ENCODE results near the gene GFOD2. TPM values are rescaled to one million over a fixed set of nuclear protein-coding genes. Genes with fewer than 3 reads are reported as not detected.
A peak's percentile ranks its signal among the peaks of the same experiment; 100 is the strongest.

The GFOD2 gene
- total and polyA plus RNA-seq, 3 donors from 2014 or later: 18.0 to 23.0 (median 20.4) TPM

DNA sequence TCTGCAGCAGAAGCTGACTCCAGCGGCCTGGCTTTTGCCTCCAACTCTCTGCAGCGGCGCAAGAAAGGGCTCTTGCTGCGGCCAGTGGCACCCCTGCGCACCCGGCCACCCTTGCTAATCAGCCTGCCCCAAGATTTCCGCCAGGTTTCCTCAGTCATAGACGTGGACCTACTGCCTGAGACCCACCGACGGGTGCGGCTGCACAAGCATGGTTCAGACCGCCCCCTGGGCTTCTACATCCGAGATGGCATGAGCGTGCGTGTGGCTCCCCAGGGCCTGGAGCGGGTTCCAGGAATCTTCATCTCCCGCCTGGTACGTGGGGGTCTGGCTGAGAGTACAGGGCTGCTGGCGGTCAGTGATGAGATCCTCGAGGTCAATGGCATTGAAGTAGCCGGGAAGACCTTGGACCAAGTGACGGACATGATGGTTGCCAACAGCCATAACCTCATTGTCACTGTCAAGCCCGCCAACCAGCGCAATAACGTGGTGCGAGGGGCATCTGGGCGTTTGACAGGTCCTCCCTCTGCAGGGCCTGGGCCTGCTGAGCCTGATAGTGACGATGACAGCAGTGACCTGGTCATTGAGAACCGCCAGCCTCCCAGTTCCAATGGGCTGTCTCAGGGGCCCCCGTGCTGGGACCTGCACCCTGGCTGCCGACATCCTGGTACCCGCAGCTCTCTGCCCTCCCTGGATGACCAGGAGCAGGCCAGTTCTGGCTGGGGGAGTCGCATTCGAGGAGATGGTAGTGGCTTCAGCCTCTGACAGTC lies 57.0 kb downstream of the GFOD2 start:
- Histone ChIP-seq H3K27me3 (no peaks in the 10 kb centered on the region), H3K4me3 (no peak overlapping the region), H3K27ac (no peak overlapping the region), H3K36me3 (ENCODE audit: low read depth, missing control alignments) (no peaks in the 10 kb centered on the region), H3K4me1 (peaks cover 14% of the 10 kb centered on the region), H3K9me3 (no peaks in the 10 kb centered on the region)
- intact Hi-C loops (cut with DNase I; ENCODE audit: low total_unique reads): no loop called here
- WGBS, 2 donors: 75 to 85% methylated on average over 9 to 34 of the region's 34 CpGs
- no peak for DNase-seq
- TF ChIP-seq, protein P1, sequence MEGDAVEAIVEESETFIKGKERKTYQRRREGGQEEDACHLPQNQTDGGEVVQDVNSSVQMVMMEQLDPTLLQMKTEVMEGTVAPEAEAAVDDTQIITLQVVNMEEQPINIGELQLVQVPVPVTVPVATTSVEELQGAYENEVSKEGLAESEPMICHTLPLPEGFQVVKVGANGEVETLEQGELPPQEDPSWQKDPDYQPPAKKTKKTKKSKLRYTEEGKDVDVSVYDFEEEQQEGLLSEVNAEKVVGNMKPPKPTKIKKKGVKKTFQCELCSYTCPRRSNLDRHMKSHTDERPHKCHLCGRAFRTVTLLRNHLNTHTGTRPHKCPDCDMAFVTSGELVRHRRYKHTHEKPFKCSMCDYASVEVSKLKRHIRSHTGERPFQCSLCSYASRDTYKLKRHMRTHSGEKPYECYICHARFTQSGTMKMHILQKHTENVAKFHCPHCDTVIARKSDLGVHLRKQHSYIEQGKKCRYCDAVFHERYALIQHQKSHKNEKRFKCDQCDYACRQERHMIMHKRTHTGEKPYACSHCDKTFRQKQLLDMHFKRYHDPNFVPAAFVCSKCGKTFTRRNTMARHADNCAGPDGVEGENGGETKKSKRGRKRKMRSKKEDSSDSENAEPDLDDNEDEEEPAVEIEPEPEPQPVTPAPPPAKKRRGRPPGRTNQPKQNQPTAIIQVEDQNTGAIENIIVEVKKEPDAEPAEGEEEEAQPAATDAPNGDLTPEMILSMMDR (IDR thresholded peaks at IDR 0.05): no peak

DNA sequence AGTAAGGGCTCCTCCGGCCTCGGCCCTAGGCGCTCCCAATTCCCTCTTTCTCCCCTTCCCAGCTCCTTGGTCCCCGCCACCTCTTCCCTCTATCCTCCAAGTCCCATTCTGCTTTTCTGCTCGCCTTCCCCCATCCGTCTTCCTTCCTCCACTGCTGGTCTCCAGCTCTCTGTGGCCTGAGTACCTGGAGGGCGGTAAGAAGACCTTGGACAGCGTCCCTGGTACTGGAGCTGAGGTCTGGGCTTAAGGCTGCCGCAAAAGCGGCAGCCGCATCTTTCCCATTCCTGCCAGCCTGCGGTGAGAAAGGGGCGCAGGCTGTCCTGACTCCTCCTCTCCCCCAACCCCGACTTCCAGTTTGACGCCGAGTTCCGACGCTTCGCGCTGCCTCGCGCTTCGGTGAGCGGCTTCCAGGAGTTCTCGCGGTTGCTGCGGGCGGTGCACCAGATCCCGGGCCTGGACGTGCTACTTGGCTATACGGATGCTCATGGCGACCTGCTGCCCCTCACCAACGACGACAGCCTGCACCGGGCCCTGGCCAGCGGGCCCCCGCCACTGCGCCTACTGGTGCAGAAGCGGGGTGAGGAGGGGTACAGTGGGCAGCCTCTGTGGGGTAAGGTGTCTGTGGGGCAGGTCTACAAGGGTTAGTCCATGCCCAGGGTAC lies 57.9 kb downstream of the GFOD2 start:
- TF ChIP-seq, protein P1 (IDR thresholded peaks at IDR 0.05): no peak
- no peak for TF ChIP-seq POLR2A (IDR thresholded peaks at IDR 0.05)
- H3K9me3 ChIP-seq: no peaks in the 10 kb centered on the region
- WGBS, 2 donors: 10 to 21% methylated on average over 27 to 36 of the region's 39 CpGs
- DNase-seq: no peak
- intact Hi-C loops (cut with DNase I; ENCODE audit: low total_unique reads): no loop called here
- H3K27me3 ChIP-seq: no peaks in the 10 kb centered on the region
- H3K4me3 ChIP-seq: peak overlapping the region; percentile 69 to 96
- H3K36me3 ChIP-seq (ENCODE audit: low read depth, missing control alignments): no peaks in the 10 kb centered on the region
- H3K4me1 ChIP-seq: peaks cover 13% of the 10 kb centered on the region
- peak overlapping the region in 1 of 2 donors; percentile 96 for H3K27ac ChIP-seq

DNA sequence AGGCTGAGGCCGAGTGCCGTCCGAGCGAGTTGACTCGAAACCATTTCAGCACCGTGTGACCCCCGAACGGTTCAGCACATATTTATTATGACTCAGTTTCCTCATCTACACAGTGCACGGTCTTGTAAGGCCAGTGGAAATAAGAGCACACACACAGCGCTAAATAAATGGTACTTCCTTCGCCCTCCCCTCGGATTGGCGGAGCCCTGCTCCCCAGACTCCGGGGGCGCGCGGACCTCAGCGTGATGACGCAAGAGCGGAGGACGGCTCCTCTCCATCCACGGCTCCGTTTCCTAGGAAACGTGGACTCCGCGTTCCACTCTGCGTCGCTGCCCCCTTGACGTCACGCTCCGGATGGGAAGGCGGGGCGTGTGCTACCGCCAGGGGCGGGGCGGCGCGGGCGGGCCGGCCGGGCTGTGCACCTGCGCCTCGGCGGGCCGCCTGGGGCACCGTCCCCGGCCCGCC lies 58.5 kb downstream of the GFOD2 start, which contains the start of gene PARD6A:
PARD6A (plus strand) TSS at position 397 of the 465 bp plus-strand sequence. CDS start 79 bp downstream, outside the sequence.
- Histone ChIP-seq H3K4me1 (peaks cover 8% of the 10 kb centered on the region), H3K36me3 (ENCODE audit: low read depth, missing control alignments) (no peaks in the 10 kb centered on the region), H3K27ac (peak within 1 kb of the TSS; percentile 96), H3K9me3 (no peaks in the 10 kb centered on the region), H3K4me3 (peak within 1 kb of the TSS; percentile 69 to 96), H3K27me3 (no peaks in the 10 kb centered on the region)
- intact Hi-C loops (cut with DNase I; ENCODE audit: low total_unique reads): no loop called here
- TF ChIP-seq POLR2A (IDR thresholded peaks at IDR 0.05): no peak
- TF ChIP-seq, protein P1 (IDR thresholded peaks at IDR 0.05): peak in 1 of 3 experiments; percentile 58
- DNase-seq: peak; percentile 98
- WGBS, 2 donors: 0 to 1% methylated on average over 10 to 48 of the region's 48 CpGs

DNA sequence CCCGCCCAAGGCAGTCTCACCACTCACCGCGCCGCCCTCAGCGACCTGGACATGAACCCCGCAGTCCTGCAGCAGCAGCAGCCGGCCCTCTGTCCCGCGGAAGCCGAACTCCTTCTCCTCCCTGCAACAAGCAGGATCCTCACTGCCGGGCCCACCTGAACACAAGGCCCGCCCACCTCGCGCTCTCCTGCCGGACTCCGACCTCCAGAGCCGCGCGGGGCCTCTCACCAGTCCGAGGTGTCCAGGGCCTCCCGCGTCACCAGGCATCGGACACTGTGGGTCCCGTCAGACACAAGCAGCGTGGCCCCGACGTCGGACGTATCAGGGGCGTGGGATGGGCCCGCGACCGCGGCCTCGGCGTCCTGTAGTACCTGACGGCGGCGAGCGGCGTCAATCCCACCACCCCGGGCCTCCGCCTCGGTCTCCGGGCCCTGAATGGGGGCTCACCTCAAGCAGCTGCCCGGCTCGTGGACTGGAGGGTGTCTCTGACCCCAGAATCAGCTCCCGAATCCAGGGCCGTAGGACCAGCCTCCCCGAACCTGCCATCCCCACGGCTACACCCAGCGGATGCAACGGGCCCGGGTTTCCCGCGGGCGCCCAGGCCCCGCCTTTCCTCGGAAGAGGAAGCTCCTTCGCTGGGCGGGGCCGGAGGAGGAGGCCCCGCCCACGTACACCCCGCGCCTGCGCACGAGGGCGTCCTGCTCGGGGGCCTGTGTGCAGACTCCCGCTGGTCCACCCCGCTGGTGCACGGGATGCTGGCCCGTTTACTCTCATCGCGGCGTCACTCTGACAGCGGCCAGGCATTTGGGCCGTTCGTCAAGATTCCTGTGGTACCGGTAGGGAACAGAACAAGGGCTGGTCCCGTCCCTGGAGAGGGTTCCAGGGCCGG lies 59.2 kb downstream of the GFOD2 start, which contains the start of gene ACD:
ACD (minus strand) TSS at position 586 of the 889 bp plus-strand sequence; CDS start at position 546, 40 bp downstream.
- Histone ChIP-seq H3K27me3 (no peaks in the 10 kb centered on the region), H3K9me3 (no peaks in the 10 kb centered on the region), H3K27ac (peak within 1 kb of the TSS; percentile 96), H3K4me3 (peak within 1 kb of the TSS; percentile 69 to 96), H3K36me3 (ENCODE audit: low read depth, missing control alignments) (no peaks in the 10 kb centered on the region), H3K4me1 (peaks cover 8% of the 10 kb centered on the region)
- DNase-seq: peak; percentile 92
- intact Hi-C loops (cut with DNase I; ENCODE audit: low total_unique reads): loop anchor here (5.0 kb wide), 1 partner anchor 88 kb away; no protein-coding TSS in a partner anchor
- TF ChIP-seq, protein P1 (IDR thresholded peaks at IDR 0.05): no peak
- TF ChIP-seq POLR2A (IDR thresholded peaks at IDR 0.05): peak; percentile 58
- 0 to 1% methylated on average over 8 to 69 of the region's 83 CpGs for WGBS, 2 donors
